ENCODE data around the gene DNAH3. TPM values are rescaled to one million over a fixed set of nuclear protein-coding genes. Genes with fewer than 3 reads are reported as not detected.

The DNAH3 gene
- total RNA-seq, 4 donors from 2014 or later = 0.13 to 0.15 TPM; not detected in 2

DNA sequence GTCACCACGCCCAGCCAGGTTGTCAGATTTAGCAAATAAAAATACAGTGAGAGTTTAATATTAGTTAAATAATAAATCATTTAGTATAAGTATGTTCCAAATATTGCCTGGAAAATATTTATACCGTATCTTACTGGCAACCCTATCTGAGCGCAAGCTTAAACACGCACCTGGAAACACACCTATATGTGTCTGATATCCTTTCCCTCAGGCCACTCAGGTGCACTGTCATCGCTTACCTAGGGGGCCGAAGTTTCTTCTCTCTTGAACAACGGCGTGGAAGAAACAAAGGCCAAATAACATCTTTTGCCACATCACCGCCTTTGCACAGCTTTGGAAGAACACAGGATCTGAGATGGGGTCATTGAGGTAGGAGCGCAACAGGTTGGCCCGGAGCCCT is 196.1 kb downstream of the DNAH3 start:
- ATAC-seq = no peak

GRCh38 chr16:20952139-20952920 is 198.3 kb downstream of the DNAH3 start:
- WGBS, 2 donors (ENCODE audit: low coverage in 1 of 2) = 70 to 71% methylated on average over 4 to 11 of the region's 13 CpGs
- no peak for TF ChIP-seq POLR2AphosphoS5 (IDR thresholded peaks at IDR 0.05)
- TF ChIP-seq POLR2A (IDR thresholded peaks at IDR 0.05) = no peak
- TF ChIP-seq, protein P1, sequence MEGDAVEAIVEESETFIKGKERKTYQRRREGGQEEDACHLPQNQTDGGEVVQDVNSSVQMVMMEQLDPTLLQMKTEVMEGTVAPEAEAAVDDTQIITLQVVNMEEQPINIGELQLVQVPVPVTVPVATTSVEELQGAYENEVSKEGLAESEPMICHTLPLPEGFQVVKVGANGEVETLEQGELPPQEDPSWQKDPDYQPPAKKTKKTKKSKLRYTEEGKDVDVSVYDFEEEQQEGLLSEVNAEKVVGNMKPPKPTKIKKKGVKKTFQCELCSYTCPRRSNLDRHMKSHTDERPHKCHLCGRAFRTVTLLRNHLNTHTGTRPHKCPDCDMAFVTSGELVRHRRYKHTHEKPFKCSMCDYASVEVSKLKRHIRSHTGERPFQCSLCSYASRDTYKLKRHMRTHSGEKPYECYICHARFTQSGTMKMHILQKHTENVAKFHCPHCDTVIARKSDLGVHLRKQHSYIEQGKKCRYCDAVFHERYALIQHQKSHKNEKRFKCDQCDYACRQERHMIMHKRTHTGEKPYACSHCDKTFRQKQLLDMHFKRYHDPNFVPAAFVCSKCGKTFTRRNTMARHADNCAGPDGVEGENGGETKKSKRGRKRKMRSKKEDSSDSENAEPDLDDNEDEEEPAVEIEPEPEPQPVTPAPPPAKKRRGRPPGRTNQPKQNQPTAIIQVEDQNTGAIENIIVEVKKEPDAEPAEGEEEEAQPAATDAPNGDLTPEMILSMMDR (IDR thresholded peaks at IDR 0.05) = no peak
- TF ChIP-seq EP300 (IDR thresholded peaks at IDR 0.05) = no peak
- Histone ChIP-seq H3K27ac (no peak overlapping the region), H3K4me1 (no peaks in the 10 kb centered on the region), H3K9me3 (no peaks in the 10 kb centered on the region), H3K36me3 (no peaks in the 10 kb centered on the region), H3K27me3 (no peaks in the 10 kb centered on the region), H3K4me3 (no peak overlapping the region)
- ATAC-seq = no peak

More for the DNA sequence above, 196.1 kb downstream of the DNAH3 start:
- Histone ChIP-seq H3K27ac (no peak overlapping the region), H3K36me3 (no peaks in the 10 kb centered on the region), H3K27me3 (no peaks in the 10 kb centered on the region), H3K4me3 (no peak overlapping the region), H3K4me1 (no peaks in the 10 kb centered on the region), H3K9me3 (no peaks in the 10 kb centered on the region)
- no peak for TF ChIP-seq EP300 (IDR thresholded peaks at IDR 0.05)
- 83 to 90% methylated on average over 1 to 11 of the region's 11 CpGs for WGBS, 2 donors (ENCODE audit: low coverage in 1 of 2)

DNA sequence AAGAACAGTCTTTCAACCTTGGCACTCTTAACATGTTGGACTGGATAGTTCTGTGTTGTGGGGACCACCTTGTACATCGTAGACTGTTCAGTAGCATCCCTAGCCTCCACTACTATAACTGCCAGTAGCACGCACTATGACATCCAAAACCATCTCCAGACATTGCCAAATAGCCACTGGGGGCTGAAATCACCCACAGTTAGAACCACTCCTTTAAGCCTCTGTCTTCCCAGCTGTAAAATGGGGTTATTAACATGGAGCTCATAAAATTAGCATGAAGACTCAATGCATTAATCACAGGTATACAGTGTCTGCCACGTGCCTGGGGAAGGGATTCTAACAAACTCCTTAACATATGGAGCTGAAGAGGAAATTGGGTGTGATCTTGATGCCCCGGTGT is 200.4 kb downstream of the DNAH3 start:
- H3K4me1 ChIP-seq = no peaks in the 10 kb centered on the region

DNA sequence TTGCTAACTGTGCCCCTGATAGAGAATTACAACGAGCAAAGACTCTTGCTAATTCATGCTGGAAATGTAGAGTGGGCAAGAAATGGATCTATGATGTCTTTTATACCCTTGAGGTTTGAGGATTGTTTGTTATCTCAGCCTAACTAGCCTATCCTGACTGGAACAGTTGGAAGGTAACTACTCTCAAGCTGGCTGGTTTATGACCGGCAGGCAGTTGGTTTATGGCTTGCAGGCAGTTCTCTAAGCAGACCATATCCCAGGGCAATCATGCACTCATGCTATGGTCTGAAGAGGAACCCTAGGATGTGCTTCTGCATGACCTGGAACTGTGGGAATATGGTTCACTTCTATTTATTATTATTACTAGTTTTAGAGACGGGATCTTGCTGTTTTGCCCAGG is 201.0 kb downstream of the DNAH3 start:
- Histone ChIP-seq H3K9me3 (no peaks in the 10 kb centered on the region), H3K27ac (no peak overlapping the region), H3K27me3 (no peaks in the 10 kb centered on the region), H3K4me3 (no peak overlapping the region), H3K36me3 (no peaks in the 10 kb centered on the region), H3K4me1 (no peaks in the 10 kb centered on the region)
- no peak for TF ChIP-seq POLR2AphosphoS5 (IDR thresholded peaks at IDR 0.05)
- no peak for TF ChIP-seq POLR2A (IDR thresholded peaks at IDR 0.05)
- TF ChIP-seq, protein P1 (IDR thresholded peaks at IDR 0.05) = no peak
- no peak for TF ChIP-seq EP300 (IDR thresholded peaks at IDR 0.05)
- WGBS, 2 donors (ENCODE audit: low coverage in 1 of 2) = 72 to 94% methylated on average over 2 to 3 of the region's 3 CpGs
- no peak for ATAC-seq

More for the DNA sequence above, 200.4 kb downstream of the DNAH3 start:
- Histone ChIP-seq H3K27me3 (no peaks in the 10 kb centered on the region), H3K4me3 (no peak overlapping the region), H3K27ac (no peak overlapping the region), H3K36me3 (no peaks in the 10 kb centered on the region), H3K9me3 (no peaks in the 10 kb centered on the region)
- TF ChIP-seq POLR2AphosphoS5 (IDR thresholded peaks at IDR 0.05) = no peak
- no peak for TF ChIP-seq EP300 (IDR thresholded peaks at IDR 0.05)
- TF ChIP-seq POLR2A (IDR thresholded peaks at IDR 0.05) = no peak
- TF ChIP-seq, protein P1 (IDR thresholded peaks at IDR 0.05) = no peak
- 84 to 90% methylated on average over 2 to 4 of the region's 4 CpGs for WGBS, 2 donors (ENCODE audit: low coverage in 1 of 2)
- ATAC-seq = no peak

- no peak for ATAC-seq
- Histone ChIP-seq H3K4me3 (no peak overlapping the region), H3K9me3 (no peaks in the 10 kb centered on the region), H3K27ac (no peak overlapping the region), H3K27me3 (no peaks in the 10 kb centered on the region), H3K36me3 (no peaks in the 10 kb centered on the region), H3K4me1 (no peaks in the 10 kb centered on the region)
- TF ChIP-seq POLR2A (IDR thresholded peaks at IDR 0.05) (no peak), EP300 (IDR thresholded peaks at IDR 0.05) (no peak), POLR2AphosphoS5 (IDR thresholded peaks at IDR 0.05) (no peak)
- TF ChIP-seq, protein P1 (IDR thresholded peaks at IDR 0.05) = no peak
- WGBS, 2 donors (ENCODE audit: low coverage in 1 of 2) = 68 to 84% methylated on average over 6 to 8 of the region's 9 CpGs
Observed at GRCh38 chr16:20948444-20948843, 202.2 kb downstream of the DNAH3 start.
